Astrocyte of the spinal cord (primary cell): ENCODE data around the gene FBN2.

Experiments used
- DNase-seq: peaks from one replicate; pipeline ENCODE4 v3.0.0; 2011; ENCODE audit warnings: low read depth, low spot score
- H3K4me3 ChIP-seq: 2 replicates; pipeline ENCODE4 v1.5.1; 2011; ENCODE audit warnings: low read depth, mild to moderate bottlenecking, low read length, moderate library complexity
- CTCF ChIP-seq: IDR thresholded peaks from 2 replicates; pipeline ENCODE4 v1.5.1; 2012; ENCODE audit warnings: low read depth, mild to moderate bottlenecking, low read length, inconsistent platforms
- in situ Hi-C: cut with HindIII; loops from 2 replicates; pipeline ENCODE4 v1.10.0; 2017; ENCODE audit warnings: low sequenced_read_pairs

FBN2 gene

GRCh38 chr5:128538000-128538249 is at the start of gene FBN2:
FBN2 (minus strand) TSS chr5:128538245; CDS start chr5:128537603, 642 bp downstream.
- peak within 1 kb of the TSS; percentile 73 for H3K4me3 ChIP-seq
- in situ Hi-C loops, result no loop called here
- no peak for TF ChIP-seq CTCF
- no peak for DNase-seq

GRCh38 chr5:128587275-128587674 is 49.2 kb upstream of the FBN2 start:
- in situ Hi-C loops, result no loop called here
- TF ChIP-seq CTCF, result no peak
- no peak for DNase-seq

GRCh38 chr5:128586848-128587247 is 48.8 kb upstream of the FBN2 start:
- TF ChIP-seq CTCF, result no peak
- DNase-seq, result no peak
- no peak overlapping the region for H3K4me3 ChIP-seq
- in situ Hi-C loops, result no loop called here

More at GRCh38 chr5:128587275-128587674, 49.2 kb upstream of the FBN2 start:
- H3K4me3 ChIP-seq, result no peak overlapping the region

- DNase-seq, result peak; percentile 12
- TF ChIP-seq CTCF, result no peak
- H3K4me3 ChIP-seq, result no peak overlapping the region
- in situ Hi-C loops, result no loop called here
Observed at GRCh38 chr5:128579639-128580038, 41.6 kb upstream of the FBN2 start.

GRCh38 chr5:128579093-128579492 is 41.0 kb upstream of the FBN2 start:
- in situ Hi-C loops, result no loop called here
- peak; percentile 64 for DNase-seq
- no peak overlapping the region for H3K4me3 ChIP-seq
- no peak for TF ChIP-seq CTCF

GRCh38 chr5:128574041-128574440 is 36.0 kb upstream of the FBN2 start:
- DNase-seq, result peak; percentile 43
- no peak for TF ChIP-seq CTCF
- in situ Hi-C loops, result no loop called here
- H3K4me3 ChIP-seq, result no peak overlapping the region

GRCh38 chr5:128572930-128573319 is 34.9 kb upstream of the FBN2 start:
- H3K4me3 ChIP-seq, result no peak overlapping the region
- no peak for TF ChIP-seq CTCF
- in situ Hi-C loops, result no loop called here
- no peak for DNase-seq
